ENCODE results near the gene CHMP2A. TPM values are rescaled to one million over a fixed set of nuclear protein-coding genes. Genes with fewer than 3 reads are reported as not detected.
A peak's percentile ranks its signal among the peaks of the same experiment; 100 is the strongest.

Gene CHMP2A
- total and polyA plus RNA-seq, 2 of the 13 experiments (the other 11 are each of a cell fraction or from before 2014, with no cell fraction given) = 49.7 to 55.0 TPM

DNA sequence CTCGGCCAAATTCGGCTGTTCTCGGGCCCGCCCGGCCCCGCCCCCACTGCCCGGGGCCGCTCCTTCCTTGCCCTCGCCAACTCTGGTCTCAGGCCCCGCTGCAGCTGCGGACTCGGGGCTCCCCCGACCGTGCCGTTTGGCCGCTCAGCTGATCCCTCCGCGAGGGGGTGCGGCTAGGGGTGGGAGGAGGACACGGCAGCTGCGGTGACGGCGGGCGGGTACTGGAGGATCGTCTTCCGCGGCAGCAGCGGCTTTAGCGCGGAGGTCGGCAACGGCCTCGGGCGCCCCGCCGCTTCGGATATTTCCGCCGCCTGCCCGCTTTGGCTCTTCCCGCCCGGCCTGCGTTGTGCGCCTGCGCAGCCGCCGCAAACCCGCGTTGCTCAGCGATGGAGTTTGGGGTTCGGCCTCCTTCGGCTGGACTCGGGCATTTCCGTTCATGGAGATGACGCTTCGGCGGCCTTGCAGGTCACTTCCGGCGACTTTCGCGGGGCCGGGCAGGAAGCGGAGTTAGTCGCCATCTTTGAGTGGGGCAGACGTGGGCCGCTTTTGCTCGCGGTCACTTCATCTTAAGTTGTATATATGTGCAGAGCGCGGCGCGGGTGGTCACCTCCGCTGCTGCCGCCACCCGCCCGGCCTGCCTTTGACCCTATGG lies 3.8 kb upstream of the CHMP2A start (continued):
- no peak for TF ChIP-seq ZNF30 (CRISPR knock-in tag; IDR thresholded peaks at IDR 0.05)
- TF ChIP-seq ZNF720 (CRISPR knock-in tag; IDR thresholded peaks at IDR 0.05) = no peak
- TF ChIP-seq ZNF773 (CRISPR knock-in tag; IDR thresholded peaks at IDR 0.05; ENCODE audit: borderline replicate concordance) = peak; percentile 69
- TF ChIP-seq DMAP1 (CRISPR knock-in tag; IDR thresholded peaks at IDR 0.05) = peak; percentile 53; the same call in 1 of the 2 replicates
- TF ChIP-seq ARNTL (CRISPR knock-in tag; IDR thresholded peaks at IDR 0.05) = no peak
- TF ChIP-seq, protein P1, sequence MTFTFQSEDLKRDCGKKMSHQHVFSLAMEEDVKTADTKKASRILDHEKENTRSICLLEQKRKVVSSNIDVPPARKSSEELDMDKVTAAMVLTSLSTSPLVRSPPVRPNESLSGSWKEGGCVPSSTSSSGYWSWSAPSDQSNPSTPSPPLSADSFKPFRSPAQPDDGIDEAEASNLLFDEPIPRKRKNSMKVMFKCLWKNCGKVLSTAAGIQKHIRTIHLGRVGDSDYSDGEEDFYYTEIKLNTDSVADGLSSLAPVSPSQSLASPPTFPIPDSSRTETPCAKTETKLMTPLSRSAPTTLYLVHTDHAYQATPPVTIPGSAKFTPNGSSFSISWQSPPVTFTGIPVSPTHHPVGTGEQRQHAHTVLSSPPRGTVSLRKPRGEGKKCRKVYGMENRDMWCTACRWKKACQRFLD (CRISPR knock-in tag; IDR thresholded peaks at IDR 0.05; ENCODE audit: borderline replicate concordance) = peak; percentile 51; the same call in 1 of the 2 replicates
- TF ChIP-seq TEAD3 (CRISPR knock-in tag; optimal IDR thresholded peaks at IDR 0.05; ENCODE audit: borderline replicate concordance) = no peak
- TF ChIP-seq, protein P2, sequence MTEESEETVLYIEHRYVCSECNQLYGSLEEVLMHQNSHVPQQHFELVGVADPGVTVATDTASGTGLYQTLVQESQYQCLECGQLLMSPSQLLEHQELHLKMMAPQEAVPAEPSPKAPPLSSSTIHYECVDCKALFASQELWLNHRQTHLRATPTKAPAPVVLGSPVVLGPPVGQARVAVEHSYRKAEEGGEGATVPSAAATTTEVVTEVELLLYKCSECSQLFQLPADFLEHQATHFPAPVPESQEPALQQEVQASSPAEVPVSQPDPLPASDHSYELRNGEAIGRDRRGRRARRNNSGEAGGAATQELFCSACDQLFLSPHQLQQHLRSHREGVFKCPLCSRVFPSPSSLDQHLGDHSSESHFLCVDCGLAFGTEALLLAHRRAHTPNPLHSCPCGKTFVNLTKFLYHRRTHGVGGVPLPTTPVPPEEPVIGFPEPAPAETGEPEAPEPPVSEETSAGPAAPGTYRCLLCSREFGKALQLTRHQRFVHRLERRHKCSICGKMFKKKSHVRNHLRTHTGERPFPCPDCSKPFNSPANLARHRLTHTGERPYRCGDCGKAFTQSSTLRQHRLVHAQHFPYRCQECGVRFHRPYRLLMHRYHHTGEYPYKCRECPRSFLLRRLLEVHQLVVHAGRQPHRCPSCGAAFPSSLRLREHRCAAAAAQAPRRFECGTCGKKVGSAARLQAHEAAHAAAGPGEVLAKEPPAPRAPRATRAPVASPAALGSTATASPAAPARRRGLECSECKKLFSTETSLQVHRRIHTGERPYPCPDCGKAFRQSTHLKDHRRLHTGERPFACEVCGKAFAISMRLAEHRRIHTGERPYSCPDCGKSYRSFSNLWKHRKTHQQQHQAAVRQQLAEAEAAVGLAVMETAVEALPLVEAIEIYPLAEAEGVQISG (CRISPR knock-in tag; IDR thresholded peaks at IDR 0.05) = peak; percentile 50; the same call in 1 of the 2 replicates
- peak; percentile 93 for TF ChIP-seq NR2C2 (CRISPR knock-in tag; IDR thresholded peaks at IDR 0.05; ENCODE audit: borderline replicate concordance)
- no peak for TF ChIP-seq ASH2L (IDR thresholded peaks at IDR 0.05; ENCODE audit: insufficient read length, low read depth, low read length)
- TF ChIP-seq TARDBP (CRISPR knock-in tag; IDR thresholded peaks at IDR 0.05) = peak; percentile 21; the same call in 1 of the 2 replicates
- TF ChIP-seq TEAD2 (CRISPR knock-in tag; IDR thresholded peaks at IDR 0.05) = no peak
- peak; percentile 28 for TF ChIP-seq PHF5A (CRISPR knock-in tag; IDR thresholded peaks at IDR 0.05; ENCODE audit: low read depth, unreplicated experiment)
- TF ChIP-seq ZFP36 (IDR thresholded peaks at IDR 0.05; ENCODE audit: borderline replicate concordance, low read depth, low read length, partially characterized antibody) = no peak
- peak; percentile 87 for TF ChIP-seq PHF21A (CRISPR knock-in tag; IDR thresholded peaks at IDR 0.05)
- TF ChIP-seq ZNF256 (CRISPR knock-in tag; conservative IDR thresholded peaks at IDR 0.05) = no peak; the same call in 1 of the 2 replicates
- TF ChIP-seq, protein P3, sequence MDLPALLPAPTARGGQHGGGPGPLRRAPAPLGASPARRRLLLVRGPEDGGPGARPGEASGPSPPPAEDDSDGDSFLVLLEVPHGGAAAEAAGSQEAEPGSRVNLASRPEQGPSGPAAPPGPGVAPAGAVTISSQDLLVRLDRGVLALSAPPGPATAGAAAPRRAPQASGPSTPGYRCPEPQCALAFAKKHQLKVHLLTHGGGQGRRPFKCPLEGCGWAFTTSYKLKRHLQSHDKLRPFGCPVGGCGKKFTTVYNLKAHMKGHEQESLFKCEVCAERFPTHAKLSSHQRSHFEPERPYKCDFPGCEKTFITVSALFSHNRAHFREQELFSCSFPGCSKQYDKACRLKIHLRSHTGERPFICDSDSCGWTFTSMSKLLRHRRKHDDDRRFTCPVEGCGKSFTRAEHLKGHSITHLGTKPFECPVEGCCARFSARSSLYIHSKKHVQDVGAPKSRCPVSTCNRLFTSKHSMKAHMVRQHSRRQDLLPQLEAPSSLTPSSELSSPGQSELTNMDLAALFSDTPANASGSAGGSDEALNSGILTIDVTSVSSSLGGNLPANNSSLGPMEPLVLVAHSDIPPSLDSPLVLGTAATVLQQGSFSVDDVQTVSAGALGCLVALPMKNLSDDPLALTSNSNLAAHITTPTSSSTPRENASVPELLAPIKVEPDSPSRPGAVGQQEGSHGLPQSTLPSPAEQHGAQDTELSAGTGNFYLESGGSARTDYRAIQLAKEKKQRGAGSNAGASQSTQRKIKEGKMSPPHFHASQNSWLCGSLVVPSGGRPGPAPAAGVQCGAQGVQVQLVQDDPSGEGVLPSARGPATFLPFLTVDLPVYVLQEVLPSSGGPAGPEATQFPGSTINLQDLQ (CRISPR knock-in tag; IDR thresholded peaks at IDR 0.05) = no peak
- no peak for TF ChIP-seq FOXO1 (CRISPR knock-in tag; IDR thresholded peaks at IDR 0.05)
- TF ChIP-seq, protein P4, sequence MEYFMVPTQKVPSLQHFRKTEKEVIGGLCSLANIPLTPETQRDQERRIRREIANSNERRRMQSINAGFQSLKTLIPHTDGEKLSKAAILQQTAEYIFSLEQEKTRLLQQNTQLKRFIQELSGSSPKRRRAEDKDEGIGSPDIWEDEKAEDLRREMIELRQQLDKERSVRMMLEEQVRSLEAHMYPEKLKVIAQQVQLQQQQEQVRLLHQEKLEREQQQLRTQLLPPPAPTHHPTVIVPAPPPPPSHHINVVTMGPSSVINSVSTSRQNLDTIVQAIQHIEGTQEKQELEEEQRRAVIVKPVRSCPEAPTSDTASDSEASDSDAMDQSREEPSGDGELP (IDR thresholded peaks at IDR 0.05; ENCODE audit: borderline replicate concordance, low read depth) = peak; percentile 60; the same call in 1 of the 2 replicates
- TF ChIP-seq, protein P5, sequence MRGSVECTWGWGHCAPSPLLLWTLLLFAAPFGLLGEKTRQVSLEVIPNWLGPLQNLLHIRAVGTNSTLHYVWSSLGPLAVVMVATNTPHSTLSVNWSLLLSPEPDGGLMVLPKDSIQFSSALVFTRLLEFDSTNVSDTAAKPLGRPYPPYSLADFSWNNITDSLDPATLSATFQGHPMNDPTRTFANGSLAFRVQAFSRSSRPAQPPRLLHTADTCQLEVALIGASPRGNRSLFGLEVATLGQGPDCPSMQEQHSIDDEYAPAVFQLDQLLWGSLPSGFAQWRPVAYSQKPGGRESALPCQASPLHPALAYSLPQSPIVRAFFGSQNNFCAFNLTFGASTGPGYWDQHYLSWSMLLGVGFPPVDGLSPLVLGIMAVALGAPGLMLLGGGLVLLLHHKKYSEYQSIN (CRISPR knock-in tag; IDR thresholded peaks at IDR 0.05; ENCODE audit: borderline replicate concordance) = no peak
- TF ChIP-seq TBX3 (IDR thresholded peaks at IDR 0.05; ENCODE audit: borderline replicate concordance) = no peak
- TF ChIP-seq IKZF1 (IDR thresholded peaks at IDR 0.05) = no peak
- no peak for TF ChIP-seq FOXK2 (IDR thresholded peaks at IDR 0.05)
